K562 (cell line): Measurements from ENCODE around the gene SLC16A5.
"Not testable (repeated sequence)": the region's sequence is repeated elsewhere in the genome, so short reads cannot be mapped to it uniquely, and the experiment has no call there.

Experiments
- ARHGAP35 ChIP-seq: fragments of 450-650 bp; IDR thresholded peaks from 2 replicates; pipeline ENCODE4 v1.6.1; 2018; ENCODE audit not compliant: partially characterized antibody
- CREB1 ChIP-seq, 2 experiments: sonication (generic) in 1 of 2; formaldehyde crosslinking in 1 of 2; IDR thresholded peaks; 2 replicates each; pipeline versions ENCODE4 v1.6.1 to v1.8.0; 2012 to 2022; ENCODE audit warnings: inconsistent platforms in 1 of 2, mild to moderate bottlenecking in 1 of 2, missing genetic modification reagents in 1 of 2, moderate library complexity in 1 of 2
- EGR1 ChIP-seq: fragments of 450-650 bp; conservative IDR thresholded peaks from 2 replicates; pipeline ENCODE4 v1.6.1; 2017; ENCODE audit warnings: mild to moderate bottlenecking
- ELF1 ChIP-seq: fragments of 200-800 bp; sonication (Bioruptor generic); IDR thresholded peaks from 2 replicates; pipeline ENCODE4 v1.6.1; 2016; ENCODE audit warnings: missing genetic modification characterization, missing compliant biosample characterization
- ESRRB ChIP-seq: fragments of 250-450 bp; sonication (Bioruptor Pico); IDR thresholded peaks from 2 replicates; pipeline ENCODE4 v1.5.0; 2020; ENCODE audit warnings: mild to moderate bottlenecking, moderate library complexity, borderline replicate concordance
- FOXA3 ChIP-seq, 2 experiments: fragments of 450-650 bp in 1 of 2; sonication (generic) in 1 of 2; formaldehyde crosslinking; IDR thresholded peaks in 1 of 2; conservative IDR thresholded peaks in 1 of 2; 2 replicates each; pipeline versions ENCODE4 v1.4.0 to v1.8.0; 2020 to 2022; ENCODE audit warnings: mild to moderate bottlenecking in 2 of 2, missing genetic modification reagents in 1 of 2
- MYC ChIP-seq, 2 experiments: fragments of 250-450 bp in 1 of 2; sonication (Bioruptor Pico) in 1 of 2; IDR thresholded peaks; 2 replicates each; pipeline versions ENCODE4 v1.5.1 to v1.6.1; 2012 to 2021; ENCODE audit warnings: low read depth in 2 of 2, borderline replicate concordance in 1 of 2, improper control_type of control experiment in 1 of 2, low read length in 1 of 2, mild to moderate bottlenecking in 1 of 2, moderate library complexity in 1 of 2
- POLR3A ChIP-seq: IDR thresholded peaks from 2 replicates; pipeline ENCODE4 v1.6.1; 2011; ENCODE audit warnings: borderline replicate concordance, mild to moderate bottlenecking, moderate library complexity; ENCODE audit not compliant: insufficient read length, insufficient read depth; ENCODE audit errors: extremely low read depth
- RREB1 ChIP-seq: fragments of 250-450 bp; sonication (Bioruptor Pico); IDR thresholded peaks from 2 replicates; pipeline ENCODE4 v1.4.0; 2020

DNA sequence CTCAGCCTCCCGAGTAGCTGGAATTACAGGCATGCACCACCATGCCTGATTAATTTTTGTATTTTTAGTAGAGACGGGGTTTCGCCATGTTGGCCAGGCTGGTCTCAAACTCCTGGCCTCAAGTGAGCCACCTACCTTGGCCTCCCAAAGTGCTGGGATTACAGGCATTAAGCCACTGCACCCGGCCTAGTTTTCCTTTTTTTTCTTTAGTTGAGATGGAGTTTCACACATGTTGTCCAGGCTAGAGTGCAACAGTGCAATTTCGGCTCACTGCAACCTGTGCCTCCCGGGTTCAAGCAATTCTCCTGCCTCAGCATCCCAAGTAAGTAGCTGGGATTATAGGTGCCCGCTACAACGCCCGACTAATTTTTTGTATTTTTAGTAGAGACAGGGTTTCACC, 50.0 kb downstream of the SLC16A5 start:
- not testable (repeated sequence) for TF ChIP-seq ELF1 (tag); EGR1; ESRRB (CRISPR knock-in tag); RREB1; MYC (IDR thresholded peaks at IDR 0.05; ENCODE audit: low read depth, low read length); MYC (CRISPR knock-in tag; IDR thresholded peaks at IDR 0.05; ENCODE audit: borderline replicate concordance, low read depth); FOXA3 (CRISPR knock-in tag; conservative IDR thresholded peaks at IDR 0.05 in 1 of 2, IDR thresholded peaks at IDR 0.05 in 1 of 2); CREB1 (IDR thresholded peaks at IDR 0.05); CREB1 (CRISPR knock-in tag; IDR thresholded peaks at IDR 0.05); POLR3A; ARHGAP35
